ENCODE measurements around the gene KAZN. TPM values are rescaled to one million over a fixed set of nuclear protein-coding genes. Genes with fewer than 3 reads are reported as not detected.

Gene KAZN
- total RNA-seq, 1 donor from 2014 or later: 2.2 TPM

DNA sequence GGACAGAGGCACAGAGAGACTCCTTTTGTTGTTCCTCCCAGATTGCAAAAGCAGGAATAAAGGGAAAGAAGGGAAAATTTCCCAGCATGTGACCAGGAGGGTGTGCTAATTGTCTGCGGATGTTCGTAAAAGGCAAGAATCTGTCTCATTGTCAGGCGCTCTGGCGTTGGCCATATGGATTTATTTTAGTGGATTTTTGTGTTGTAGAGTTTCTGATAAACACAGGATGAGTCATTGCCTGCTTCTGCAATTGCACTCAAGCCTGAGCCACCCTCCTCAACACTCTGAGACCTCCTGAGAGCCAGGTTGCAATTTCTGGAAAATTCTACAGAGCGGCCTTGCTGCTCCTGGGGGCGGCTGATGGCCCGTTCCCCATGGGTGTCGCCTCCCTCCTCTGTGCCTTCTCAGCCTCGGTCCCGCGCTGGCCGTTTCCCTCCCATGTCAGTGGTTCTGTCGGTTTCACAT lies 227.7 kb downstream of the KAZN start:
- DNase-seq (no peak), ATAC-seq (peak; percentile 49)
- intact Hi-C loops (cut with micrococcal nuclease): no loop called here

DNA sequence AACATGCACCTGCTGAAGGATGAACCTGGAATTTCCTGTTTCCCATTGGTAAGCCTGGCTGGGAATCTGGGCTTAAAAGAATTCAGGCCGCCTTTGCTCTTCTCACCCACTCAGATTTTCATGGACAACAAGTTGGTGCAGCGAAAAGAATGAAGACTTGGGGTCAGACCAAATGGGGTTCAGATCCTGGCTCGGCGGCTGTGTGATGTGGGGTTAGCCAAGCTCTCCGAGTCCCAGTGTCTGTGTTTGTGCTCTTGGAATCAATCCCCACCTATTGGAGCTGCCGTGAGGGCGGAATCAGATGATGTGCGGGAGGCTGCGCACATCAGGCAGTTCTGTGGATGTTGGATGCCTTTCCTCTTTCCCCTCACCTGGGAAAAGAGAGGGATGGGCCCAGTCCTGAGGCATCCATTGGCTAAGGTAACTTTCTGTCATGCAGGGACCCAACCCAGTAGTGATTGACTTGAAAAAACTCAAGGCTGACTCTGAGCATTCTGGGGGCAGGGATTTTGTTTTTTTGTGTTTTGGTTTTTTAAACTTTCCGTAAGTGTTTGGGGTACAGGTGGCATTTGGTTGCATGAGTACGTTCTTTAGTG lies 228.3 kb downstream of the KAZN start:
- intact Hi-C loops (cut with micrococcal nuclease): no loop called here

DNA sequence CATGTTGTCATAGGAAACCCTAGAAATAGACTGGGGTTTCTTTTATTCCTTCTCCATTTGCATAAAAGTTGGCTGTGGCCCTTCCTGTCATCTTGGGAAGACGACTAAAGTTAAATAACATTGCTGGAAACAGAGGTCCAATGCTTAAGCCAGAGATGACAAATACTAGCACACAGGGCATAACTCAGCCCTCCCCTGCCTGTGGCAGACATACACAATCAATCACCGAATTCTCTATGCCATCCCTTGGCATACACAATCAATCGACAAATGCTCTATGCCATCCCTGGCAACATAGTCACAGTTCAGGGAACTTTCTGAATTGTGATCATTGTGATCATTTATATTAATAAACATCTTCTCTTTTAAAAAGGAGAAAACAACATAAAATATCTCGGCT lies 229.4 kb downstream of the KAZN start:
- no peak for ATAC-seq
- DNase-seq: no peak
- intact Hi-C loops (cut with micrococcal nuclease): no loop called here

More for the DNA sequence above, 228.3 kb downstream of the KAZN start:
- ATAC-seq (no peak), DNase-seq (no peak)

DNA sequence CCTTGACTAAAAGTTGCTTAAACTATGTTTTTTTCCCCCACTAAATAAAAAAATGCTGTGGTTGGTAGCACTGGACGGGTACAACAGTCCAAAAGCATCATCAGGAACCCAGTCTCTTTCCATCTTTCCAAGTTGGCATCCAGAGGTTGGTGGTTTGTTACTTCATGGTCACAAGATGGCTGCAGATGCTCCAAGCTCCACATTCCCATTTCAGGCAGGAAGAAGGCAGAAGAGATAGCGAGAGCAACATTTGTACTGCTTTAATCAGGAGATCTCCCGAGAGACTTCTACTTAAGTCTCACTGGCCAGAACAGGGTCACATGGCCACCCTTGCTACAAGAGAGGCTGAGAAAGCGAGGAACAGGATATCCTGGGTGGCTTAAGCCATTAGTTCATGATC lies 230.2 kb downstream of the KAZN start:
- intact Hi-C loops (cut with micrococcal nuclease): no loop called here
- no peak for ATAC-seq
- DNase-seq: no peak

DNA sequence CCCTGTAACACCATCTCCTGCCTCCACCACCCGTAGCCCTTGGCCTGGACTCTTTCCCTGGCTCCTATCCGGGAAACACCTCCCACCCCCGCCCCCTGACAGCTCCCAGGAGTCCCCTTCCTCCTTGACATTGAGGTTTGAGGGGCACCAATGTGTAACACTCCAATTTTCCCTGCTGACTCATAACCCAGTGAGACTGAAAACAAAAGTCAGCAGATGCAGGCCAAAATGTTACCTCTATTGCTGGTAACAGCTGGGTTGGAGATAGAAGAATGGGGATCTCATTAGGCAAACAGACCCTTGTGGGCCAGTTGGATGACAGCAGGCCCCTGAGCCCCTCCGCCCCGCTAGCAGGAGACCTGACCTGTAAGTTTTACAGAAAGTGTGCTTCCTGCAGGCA lies 237.2 kb downstream of the KAZN start:
- ATAC-seq: no peak
- intact Hi-C loops (cut with micrococcal nuclease): no loop called here
- DNase-seq: no peak

DNA sequence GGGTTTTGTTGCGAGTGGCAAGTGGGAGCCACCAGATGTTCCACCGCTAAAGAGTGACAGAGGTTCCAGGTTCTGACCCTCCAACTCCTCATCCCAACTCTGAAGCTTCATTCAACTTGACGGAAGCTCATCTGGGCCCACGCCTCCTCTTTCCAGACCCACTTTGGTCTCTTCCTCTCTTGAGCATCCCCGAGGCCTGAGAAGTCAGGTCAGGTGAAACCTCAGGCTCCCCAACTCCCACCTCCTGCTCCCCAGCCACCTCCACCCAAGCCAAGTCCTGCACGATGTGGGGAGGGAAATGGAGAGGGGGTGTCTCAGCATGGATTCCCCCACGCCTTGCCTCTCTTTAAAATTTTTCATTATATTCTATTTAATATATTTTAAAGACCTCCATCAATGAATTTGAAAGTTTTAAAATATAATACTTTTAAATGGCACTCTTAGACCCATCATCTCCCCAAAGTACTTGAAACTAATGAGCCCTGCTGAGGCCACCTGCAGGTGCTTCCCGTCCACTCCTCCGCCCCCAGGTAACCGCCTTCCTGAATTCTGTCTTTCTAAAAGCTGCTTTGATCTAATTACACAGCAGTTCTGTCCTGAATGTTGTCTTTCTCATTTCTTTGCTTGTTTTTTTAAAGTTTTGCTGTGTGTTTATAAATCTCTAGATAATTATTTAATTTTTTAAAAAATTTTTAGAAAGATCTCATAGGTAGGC lies 238.1 kb downstream of the KAZN start:
- intact Hi-C loops (cut with micrococcal nuclease): no loop called here
- ATAC-seq (no peak), DNase-seq (no peak)

GRCh38 chr1:14840374-14840773 lies 241.9 kb downstream of the KAZN start:
- ATAC-seq (no peak), DNase-seq (no peak)
- intact Hi-C loops (cut with micrococcal nuclease): no loop called here

DNA sequence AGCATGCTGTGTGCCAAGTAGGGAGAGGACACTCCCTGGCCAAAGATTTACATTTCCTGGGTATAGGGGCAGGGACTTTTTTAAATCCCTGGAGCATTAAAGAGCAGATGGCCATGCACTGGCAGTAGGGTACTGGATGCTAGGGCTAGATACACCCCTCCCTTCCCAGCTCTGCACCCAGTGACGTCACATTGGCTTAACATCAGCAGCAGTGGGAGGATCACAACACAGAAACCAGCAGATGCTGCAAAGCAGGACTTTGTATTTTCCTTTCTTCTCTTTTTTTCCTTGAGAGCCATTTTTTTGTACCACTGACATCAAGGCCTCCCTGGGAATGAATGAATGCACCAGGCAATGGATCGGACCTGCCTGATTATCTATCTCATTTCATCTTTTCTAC lies 243.0 kb downstream of the KAZN start:
- no peak for ATAC-seq
- no peak for DNase-seq
- intact Hi-C loops (cut with micrococcal nuclease): no loop called here

- intact Hi-C loops (cut with micrococcal nuclease): no loop called here
- DNase-seq (no peak), ATAC-seq (no peak)
These were observed 243.5 kb downstream of the KAZN start for GRCh38 chr1:14841951-14842350.

- ATAC-seq (no peak), DNase-seq (no peak)
- intact Hi-C loops (cut with micrococcal nuclease): no loop called here
These were observed 243.9 kb downstream of the KAZN start for GRCh38 chr1:14842361-14842760.

GRCh38 chr1:14842891-14843290 lies 244.4 kb downstream of the KAZN start:
- intact Hi-C loops (cut with micrococcal nuclease): no loop called here
- DNase-seq (no peak), ATAC-seq (no peak)

- DNase-seq (no peak), ATAC-seq (no peak)
- intact Hi-C loops (cut with micrococcal nuclease): no loop called here
These were observed 245.0 kb downstream of the KAZN start for GRCh38 chr1:14843525-14843924.

DNA sequence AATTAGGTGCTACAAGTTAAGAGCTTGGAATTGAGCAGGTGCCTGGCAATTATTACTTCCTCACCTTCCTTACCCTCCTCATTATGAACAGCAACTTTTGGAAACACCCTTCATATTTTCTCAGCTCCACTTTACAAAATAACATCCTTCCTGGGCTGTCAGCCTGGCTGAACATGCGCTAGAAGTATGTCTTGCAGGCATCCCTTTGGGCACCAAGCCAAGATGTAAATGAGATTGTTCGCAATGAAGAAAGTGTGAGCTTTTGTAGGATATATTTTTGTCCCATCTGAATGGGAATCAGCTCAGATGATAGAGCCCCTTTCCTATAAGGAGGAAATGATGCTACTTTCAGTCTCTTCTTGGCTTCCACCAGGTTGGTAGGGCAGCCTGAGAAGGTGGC lies 245.9 kb downstream of the KAZN start:
- intact Hi-C loops (cut with micrococcal nuclease): no loop called here
- DNase-seq: no peak
- ATAC-seq: no peak

DNA sequence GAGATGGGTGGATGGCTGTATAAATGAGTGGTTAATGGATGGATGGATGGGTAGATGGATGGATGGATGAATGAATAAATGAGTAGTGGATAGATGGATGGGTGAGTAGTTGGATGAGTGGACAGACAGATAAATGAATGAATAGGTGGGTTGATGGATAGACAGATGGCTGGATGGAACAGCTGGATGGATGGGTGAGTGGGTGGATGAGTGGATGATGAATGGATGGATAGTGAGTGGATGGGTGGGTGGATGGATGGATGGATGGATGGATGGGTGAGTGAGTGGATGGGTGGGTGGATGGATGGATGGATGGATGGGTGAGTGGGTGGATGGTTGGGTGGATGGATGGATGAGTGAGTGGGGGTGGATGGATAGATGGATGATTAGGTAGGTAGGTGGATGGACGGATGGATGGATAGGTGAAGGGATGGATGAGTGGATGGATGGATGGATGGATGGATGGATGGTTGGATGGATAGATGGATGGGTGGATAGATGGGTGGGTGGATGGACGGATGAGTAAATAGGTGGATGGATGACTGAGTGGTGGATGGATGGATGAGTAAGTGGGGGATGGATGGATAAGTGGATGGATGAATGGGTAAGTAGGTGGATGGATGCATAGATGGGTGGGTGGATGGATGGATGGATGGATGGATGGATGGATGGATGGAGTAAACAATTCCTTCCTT lies 246.6 kb downstream of the KAZN start:
- DNase-seq: no peak
- intact Hi-C loops (cut with micrococcal nuclease): no loop called here
- ATAC-seq: no peak

DNA sequence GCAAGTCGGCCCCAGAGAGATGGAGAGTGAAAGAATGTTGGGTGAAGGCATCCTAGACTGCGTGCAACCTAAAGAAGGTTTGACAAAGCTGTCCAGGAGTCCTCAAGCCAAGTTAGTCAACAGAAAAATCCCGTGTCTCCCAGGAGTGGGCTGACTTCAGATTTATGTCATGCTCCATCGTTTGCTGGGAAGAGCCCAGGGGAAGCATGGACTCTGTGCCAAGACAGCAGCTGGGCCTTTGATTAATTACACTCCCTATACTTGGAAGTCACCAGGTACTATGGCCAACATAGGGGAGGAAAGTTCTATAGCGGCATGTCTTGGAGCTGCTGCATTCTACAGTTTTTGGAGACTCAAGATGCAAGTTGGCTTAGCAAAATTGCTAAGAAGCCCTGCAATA lies 247.4 kb downstream of the KAZN start:
- DNase-seq (no peak), ATAC-seq (no peak)
- intact Hi-C loops (cut with micrococcal nuclease): no loop called here

DNA sequence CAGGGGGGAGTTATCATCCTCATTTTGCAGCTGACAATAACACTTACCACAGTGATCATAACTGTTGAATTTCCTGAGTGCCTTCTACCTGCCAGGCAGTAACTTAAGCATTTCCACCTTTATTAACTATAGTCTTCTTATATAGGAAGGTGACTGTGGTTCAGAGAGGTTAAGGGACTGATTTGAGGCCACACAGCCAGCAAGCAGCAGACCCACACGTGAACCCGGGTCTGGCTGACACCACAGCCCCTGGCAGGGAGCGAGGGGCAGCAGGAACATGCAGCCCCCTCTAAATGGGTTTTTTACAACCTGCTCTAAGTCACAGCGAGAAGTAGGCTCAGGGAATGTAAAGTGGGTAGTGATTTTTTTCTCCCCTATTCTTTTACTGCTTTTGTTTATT lies 248.2 kb downstream of the KAZN start:
- DNase-seq: no peak
- ATAC-seq: no peak
- intact Hi-C loops (cut with micrococcal nuclease): no loop called here

- ATAC-seq (no peak), DNase-seq (no peak)
- intact Hi-C loops (cut with micrococcal nuclease): no loop called here
These were observed 249.7 kb downstream of the KAZN start for GRCh38 chr1:14848203-14848602.

- DNase-seq: no peak
- intact Hi-C loops (cut with micrococcal nuclease): no loop called here
- no peak for ATAC-seq
These were observed 250.1 kb downstream of the KAZN start for GRCh38 chr1:14848625-14849024.

DNA sequence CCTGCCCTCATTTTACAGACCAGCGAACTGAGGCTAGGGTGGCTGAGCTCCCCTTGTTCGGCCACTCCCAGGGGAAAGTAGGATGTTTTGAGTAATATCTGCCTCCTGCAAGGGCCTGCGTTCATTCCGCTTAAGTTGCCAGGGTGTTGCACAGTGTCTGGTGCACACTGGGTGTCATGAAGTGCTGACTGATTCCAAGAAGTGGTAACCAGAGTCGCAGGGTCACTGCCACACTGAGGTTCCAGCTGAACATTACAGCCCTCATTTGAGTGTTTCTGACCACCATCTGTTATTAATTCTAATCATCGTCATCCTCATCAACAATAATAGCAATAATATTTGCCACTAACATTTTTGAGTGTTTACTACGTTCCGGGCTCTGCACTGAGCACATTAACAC lies 250.6 kb downstream of the KAZN start:
- DNase-seq (no peak), ATAC-seq (no peak)
- intact Hi-C loops (cut with micrococcal nuclease): no loop called here

DNA sequence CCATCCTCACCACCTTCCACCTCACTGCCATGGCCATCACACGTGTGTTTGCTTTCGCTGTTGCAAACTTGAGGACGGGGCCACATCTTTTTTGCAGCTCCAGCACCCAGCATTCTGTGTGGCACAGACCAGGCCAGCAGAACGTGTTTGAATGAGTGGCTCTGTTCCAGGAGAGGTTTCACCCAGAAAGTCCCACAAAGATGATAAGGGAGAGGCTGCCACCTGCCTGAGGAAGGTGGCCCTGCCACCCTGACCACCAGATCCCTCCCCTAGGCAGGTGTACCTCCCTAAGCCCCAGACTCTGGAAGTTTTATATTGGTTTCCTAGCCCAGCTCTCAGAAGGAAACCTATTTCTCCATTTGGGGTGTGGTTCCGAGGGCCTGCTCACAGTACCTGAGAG lies 252.1 kb downstream of the KAZN start:
- intact Hi-C loops (cut with micrococcal nuclease): no loop called here
- DNase-seq (no peak), ATAC-seq (no peak)

GRCh38 chr1:14851760-14852159 lies 253.3 kb downstream of the KAZN start:
- no peak for DNase-seq
- intact Hi-C loops (cut with micrococcal nuclease): no loop called here
- ATAC-seq: no peak
